Fibroblast of upper back skin (primary cell): Measurements from ENCODE around the gene MACROD2.

ENCODE experiments used
- DNase-seq: peaks from one replicate; pipeline ENCODE4 v3.0.0-alpha.2; 2013

MACROD2 gene

DNA sequence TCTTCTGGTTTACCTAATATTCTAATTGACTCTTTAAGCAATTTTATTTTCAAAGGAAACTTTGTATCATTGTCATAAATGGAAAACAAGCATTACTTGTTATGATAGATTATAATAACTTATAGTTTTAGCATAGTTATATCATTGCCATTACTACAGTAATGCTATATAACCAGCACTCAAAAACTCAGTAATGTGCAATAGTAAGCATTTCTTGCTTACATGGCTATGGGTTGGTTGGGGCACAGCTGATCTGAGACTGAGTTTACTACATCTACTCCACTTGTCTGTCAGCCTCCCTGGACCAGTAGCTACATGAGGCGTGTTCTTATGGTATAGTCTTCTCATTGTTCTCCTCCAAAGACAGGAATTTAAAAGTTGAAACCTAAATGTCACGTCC is 1427.7 kb downstream of the MACROD2 start:
- no peak for DNase-seq

DNA sequence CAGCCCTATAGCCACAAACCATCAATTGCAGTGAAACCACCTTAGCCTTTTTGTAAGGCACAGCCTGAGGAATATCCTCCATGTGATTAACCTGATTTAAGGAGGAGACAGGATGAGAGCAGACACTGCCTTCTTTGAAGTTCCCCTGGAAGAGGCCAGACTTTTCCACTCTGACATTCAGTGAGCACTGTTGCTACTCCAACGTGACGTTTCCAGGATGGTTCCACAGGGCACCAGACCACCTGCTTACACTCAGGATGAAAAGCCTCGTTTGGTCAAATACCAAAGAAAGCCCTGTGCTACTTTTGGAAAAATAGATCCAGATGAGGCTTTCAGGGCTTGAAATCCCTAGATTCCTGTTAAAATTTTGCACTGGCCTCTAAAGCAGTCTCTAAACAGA is 1444.2 kb downstream of the MACROD2 start:
- no peak for DNase-seq

DNA sequence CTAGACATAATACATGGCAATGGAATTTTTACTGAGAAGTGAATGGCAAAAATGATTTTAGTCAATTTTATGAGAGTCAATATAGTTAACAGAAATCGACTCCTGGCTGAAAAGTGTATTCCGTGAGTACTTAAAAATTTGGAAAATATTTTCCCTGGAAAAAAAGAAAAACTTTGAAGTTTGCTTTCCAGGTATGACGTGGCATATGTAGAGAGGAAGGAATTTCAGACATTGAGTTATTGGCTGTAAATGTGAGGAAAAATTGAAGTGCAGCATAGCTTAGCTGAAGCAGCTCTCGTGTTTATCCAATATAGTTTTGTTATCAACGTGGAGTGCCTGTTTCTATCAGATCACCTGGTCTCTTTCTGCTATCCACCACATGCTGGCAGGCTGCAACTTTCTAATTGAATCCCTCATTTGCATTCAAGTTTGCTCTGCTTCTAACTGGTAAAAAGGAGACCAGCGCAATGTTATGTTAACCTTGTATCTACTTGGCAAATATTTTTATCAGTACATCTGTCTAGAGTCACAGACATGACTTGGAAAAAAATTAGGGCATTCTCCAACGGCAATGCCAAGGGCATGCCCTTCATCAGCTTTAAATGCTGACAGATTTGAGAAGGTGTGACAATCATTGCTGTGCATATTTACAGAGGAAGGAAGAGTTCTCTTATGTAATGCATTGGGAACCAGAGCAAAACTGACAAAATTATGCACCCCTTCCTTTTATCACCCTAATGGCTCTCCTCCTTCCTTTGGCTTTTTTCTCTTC is 1444.9 kb downstream of the MACROD2 start:
- no peak for DNase-seq

DNA sequence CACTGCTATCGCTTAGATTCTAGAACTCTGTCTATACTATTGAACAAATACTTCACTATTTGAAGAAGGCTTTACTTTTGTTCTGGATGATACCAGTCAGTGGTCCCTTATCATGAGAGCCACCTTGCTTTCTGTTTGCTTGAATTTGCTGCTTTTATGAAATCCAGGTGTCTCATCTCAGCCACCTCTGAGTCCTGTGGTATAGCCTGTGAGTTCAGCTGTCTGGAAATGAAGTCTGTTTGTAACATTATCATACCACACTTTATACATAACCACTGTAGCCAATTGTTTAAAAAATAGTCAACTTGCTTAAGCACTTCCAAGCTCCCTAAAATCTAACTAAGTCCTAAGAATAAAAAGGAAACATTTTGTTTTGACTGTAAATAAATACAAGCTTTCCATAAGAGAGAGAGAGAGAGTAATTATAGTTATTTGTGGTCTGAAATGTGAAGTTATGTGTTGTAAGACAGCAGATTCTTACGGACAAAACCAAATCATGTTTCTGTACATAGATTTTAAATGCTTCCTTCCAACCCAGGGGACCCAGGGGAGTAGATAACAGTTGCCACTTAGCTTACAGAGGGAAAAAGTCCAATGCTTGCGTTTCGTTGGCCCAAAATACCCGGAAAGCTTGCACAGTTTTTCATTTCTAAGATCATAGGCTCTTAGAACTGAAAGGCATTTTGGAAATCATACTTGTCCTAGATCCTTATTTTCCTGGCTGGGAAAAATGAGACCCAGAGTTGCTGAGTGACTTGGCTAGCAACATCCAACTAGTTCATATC is 1449.9 kb downstream of the MACROD2 start:
- DNase-seq = no peak

DNA sequence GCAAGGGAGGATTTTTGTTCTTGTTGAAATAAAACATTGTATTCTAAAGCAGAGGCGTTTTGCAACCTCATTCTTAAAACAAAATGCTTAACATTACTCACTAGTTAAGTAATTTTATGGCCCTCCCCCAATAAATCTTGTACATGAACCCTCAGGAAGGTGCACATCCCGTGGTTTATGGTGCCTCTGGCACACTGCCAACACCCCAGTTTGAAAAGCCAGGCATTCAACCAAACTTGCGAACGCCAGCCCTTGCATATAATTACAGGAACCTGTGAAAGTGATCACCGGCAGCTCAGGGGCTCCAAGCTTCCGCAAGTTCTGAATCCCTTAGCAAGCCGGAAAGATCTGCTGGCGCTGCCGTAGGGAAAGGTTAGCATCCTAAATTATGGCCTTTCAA is 1451.1 kb downstream of the MACROD2 start:
- peak; percentile 35 for DNase-seq

- DNase-seq = no peak
Measured at GRCh38 chr20:15447549-15447948, 1452.2 kb downstream of the MACROD2 start.

GRCh38 chr20:15449061-15449460 is 1453.7 kb downstream of the MACROD2 start:
- DNase-seq = no peak

GRCh38 chr20:15451241-15451640 is 1455.9 kb downstream of the MACROD2 start:
- DNase-seq = no peak

DNA sequence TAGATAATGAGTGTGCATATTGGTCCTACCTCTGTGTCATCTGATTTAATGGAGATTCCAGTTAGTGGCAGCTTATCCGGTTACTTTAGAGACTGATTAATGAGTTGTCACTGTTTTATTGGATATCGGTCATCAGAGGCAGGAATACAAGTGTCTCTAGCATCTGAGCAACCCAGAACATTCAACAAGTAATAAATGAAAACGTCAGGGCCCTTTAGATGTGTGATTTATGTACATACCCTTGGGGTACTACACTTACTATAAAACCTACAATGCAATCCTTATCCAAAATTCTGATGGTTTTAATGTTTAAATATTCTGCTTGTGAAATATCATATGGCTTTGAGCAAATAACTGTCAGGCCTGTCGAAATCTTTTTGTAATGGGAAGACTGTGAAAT is 1460.0 kb downstream of the MACROD2 start:
- DNase-seq = no peak

GRCh38 chr20:15461938-15462337 is 1466.6 kb downstream of the MACROD2 start:
- DNase-seq = no peak

DNA sequence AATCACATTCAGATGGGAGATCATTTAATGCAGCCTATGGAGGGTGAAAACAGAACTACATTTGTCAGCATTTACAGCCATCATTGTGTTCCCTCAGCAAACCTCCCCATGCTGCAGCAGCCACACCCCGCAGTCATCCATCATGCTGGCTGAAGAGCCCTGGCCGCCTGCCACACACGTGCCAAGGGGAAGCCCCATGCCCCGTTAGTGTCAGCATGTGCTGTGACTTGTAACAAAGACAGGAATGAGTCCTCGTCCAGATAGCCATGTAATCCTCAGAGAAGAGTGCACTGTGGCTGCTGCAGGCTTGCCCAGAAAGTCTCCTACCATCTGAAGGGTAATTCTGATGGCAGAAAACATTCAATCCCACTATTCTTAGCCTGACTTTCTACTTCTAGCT is 1480.2 kb downstream of the MACROD2 start:
- DNase-seq = no peak

DNA sequence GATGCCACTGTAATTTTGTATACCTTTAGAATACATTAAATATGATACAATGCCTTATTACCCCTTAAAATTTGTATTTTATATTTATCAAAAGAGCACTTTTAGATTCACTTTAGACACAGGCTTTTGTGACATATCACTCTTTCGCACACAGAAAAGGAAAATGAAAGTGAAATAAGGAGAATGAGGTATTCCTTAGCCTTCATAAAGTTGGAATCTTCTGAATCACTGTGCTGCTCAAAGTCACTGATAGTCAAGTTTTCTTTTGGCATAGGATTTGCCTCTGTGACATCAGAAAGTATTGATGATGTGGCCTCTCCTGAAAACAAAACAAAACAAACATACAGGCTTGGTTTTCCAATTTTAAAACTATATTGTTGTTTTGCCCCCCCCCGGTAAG is 1480.9 kb downstream of the MACROD2 start:
- no peak for DNase-seq

DNA sequence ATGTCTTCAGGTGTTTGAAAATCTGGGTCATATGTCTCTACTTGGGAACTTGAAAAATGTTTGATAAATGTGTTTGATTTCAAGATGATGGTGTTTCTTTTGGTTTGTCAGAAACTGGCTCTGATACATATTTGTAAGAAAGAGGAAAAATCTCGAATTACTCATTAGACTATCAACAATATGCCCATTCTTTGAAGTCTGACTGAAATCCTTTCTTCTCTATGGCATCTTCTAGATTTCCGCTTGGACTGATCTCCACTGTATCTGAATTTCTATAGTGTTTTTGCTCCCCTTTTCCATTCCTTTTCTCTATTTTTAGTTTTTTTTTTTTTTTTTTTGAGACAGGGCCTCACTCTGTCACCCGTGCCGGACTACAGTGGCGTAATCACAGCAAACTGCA is 1481.5 kb downstream of the MACROD2 start:
- no peak for DNase-seq

GRCh38 chr20:15482525-15482924 is 1487.2 kb downstream of the MACROD2 start:
- DNase-seq = no peak

DNA sequence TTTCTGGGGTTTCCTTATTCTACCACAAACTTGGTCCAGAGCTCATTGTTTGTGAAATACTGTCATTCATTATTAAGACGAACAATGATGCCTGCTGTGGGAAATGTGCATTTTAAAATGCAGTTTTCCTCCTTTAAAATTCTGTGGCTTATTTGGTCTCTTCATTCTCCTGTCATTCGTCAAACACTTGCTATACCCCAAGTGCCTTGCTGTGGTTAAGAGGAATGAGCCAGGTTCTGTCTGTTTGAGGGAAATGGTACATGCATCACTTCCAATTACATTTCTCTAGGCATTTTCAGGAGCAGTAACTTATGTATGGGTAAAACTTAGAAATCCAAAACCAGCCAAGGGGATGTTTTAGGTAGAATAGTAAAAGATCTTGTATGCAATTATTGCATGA is 1490.2 kb downstream of the MACROD2 start:
- DNase-seq = peak; percentile 73

DNA sequence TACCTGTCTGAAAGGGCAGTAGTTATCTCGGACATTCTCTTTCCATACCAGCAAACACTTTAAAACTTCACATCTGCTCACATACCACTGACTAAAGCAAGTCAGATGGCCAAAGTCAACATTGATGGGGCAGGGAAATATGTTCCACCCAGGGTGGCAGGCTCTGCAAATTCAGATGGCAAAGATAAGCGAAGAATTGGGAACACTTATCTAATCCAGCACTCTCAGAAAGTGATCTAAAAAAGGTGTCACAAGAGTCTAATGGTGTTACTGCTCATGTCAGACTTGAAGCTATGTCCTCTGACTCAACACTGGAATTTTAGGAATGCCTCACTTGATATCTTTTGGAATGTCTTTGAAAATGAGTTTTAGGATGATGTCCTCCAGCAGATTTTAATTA is 1491.7 kb downstream of the MACROD2 start:
- DNase-seq = peak; percentile 54

DNA sequence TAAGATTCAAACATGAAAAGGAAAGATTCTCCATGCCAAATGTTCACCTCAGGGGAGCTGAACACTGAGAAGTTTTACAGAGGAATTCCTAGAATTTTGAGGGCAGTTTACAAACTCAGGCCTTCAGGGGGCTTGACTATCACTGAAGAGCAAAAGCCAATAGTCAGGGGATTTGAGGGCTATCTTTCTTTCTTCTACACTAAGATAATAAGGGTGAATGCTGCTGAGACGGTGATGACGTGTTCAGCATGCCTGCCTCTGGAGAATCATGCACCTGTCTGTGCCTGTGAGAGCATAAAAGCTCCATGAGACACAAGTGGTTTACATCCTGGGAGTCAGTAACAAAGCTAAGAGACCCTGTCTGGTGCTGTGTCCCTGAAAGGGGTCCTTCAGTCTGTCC is 1492.4 kb downstream of the MACROD2 start:
- no peak for DNase-seq

DNA sequence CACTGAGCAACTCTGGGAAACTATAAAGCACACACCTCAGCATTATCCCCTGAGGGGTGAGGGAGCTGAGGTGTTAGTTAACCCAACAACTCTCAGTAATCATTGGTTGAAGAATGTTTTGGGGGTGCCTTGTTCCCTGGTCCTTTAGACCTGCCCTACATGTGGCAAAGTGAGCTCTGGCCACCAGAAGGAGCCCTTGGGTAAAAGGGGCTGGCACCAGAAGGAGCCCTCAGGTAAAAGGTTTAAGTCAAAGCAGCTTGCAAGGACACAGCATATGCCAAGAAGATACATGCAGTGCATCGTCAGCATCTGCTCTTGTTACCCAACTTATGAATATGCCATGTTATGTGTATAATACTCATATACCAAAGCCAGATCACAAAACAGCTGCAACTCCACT is 1496.3 kb downstream of the MACROD2 start:
- DNase-seq = no peak

DNA sequence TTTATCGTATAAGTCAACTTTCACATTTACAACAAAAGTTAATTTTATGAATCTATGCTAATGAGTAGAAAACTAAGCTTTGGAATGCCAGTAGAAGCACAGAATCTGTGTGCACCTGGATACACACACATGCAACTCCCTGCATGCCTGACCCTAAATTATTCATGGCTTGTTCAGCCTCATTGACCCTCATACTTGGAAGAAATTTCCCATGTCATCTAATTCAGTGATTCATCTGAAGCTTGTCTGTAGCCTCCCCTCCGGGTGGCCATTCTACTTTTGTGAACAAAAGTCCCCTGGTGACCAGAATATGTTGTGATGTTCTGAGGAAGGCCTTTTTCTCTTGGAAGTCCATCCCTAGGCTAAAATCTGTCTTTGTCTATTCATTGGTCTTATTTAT is 1499.5 kb downstream of the MACROD2 start:
- no peak for DNase-seq

DNA sequence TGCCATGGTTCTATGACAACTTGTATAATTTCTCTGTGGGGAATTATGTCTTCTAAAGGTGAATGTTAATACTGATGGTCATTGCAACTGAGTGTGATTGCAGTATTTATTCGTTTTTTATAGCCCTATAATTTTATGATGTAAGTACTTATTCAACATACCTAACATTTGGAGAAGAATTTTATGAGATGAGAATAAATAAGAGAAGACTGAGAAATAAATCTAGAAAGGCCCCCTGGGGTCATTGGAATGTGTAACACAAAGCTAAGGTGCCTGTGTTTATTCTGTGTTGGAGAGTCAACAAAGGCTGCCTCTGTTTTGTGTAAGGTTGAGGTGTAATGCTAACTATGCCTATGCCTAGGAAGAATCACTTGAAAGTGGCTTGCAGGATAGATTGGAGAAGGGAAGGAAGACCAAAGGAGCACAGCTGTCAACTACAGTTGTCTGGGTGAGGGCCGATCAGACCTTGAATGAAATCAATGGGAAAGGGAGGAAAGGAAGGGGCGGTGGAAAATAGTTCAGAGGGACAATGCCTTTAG is 1501.3 kb downstream of the MACROD2 start:
- DNase-seq = no peak

DNA sequence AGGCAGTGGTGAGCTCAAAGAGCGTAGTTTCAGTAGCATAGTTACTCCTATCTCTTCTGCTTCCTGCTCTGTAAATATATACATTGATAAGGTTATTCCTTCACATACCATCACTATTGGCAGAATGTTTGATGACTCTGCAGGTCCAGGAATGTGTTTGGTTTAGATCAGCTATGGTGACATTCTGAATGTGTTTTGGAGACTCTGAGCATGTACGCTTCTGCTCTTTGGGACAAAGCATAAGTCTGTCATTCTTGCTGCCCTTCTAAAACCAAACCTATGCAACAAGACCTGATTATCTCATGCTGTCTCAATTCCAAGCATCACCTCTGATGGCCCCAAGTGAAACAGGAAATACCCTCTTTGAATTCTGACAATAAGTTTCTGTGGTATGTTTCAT is 1503.6 kb downstream of the MACROD2 start:
- no peak for DNase-seq

DNA sequence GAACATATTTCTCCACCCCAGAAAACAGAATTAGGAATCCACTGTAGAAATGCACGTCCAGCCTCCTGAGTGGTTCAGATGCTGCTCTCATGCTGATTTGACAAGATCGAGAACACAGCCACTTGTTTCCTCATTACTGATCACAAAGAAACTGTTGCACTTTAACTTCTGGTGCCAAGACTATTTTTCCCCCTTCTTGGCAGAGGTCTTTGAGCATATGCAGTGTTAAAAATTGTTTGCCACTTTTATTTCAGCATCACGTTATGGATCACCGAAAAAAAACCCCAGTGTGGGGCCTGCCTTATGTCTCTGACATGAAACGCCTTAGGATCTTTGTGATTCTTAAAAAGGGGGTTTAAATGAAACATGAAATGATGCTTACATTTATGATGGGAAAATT is 1511.0 kb downstream of the MACROD2 start:
- DNase-seq = no peak

- DNase-seq = no peak
Measured at GRCh38 chr20:15507151-15507550, 1511.8 kb downstream of the MACROD2 start.

- no peak for DNase-seq
Measured at GRCh38 chr20:15511551-15511950, 1516.2 kb downstream of the MACROD2 start.
